Iris pigment epithelial cell (primary cell): Measurements from ENCODE around the gene FOXL1.

Source experiments
- DNase-seq: peaks from one replicate; pipeline ENCODE4 v3.0.0-alpha.2; 2011; ENCODE audit warnings: low read depth

Gene FOXL1

DNA sequence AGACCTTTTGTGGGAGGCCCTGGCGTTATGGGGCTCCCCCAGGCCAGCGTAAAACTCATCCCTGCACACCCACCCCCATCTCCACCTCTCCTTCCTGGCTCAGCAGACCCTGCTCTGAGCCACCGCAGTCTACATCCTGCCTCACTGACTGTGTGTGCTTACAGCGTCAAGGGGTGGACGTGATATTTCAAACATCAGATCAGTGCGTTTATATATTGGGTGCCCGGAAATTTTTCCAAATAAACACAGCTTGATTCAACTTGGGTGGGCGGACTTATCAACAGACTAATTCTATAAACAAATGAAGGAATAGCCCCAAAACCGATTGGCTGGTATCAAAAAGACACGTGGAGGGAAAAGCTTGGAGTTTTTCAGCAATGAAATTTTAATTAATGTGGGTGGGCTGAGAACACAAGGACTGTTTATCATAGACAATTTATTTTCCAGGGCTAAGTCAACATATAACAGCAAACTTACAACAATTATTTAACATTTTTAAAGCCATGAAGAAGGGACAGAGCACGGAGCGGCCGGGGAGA, at the start of gene FOXL1:
FOXL1 (plus strand) TSS at position 489 of the 539 bp plus-strand sequence. CDS start 175 bp downstream, outside the sequence.
- peak; percentile 86 for DNase-seq

DNA sequence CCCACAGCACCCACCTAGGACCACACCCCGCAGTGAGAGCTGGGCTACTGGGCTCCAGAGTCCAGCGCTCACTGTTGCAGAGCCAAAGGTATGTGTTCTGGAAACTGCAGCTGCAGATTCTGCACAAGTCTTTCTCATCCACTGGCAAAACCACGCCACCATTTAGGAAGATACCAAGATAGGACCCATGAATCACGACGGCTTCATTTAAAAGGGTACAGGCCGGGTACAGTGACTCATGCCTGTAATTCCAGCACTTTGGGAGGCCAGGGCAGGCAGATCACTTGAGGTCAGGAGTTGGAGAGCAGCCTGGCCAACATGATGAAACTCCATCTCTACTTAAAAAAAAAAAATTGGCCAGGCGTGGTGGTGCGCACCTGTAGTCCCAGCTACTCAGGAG, 49.2 kb upstream of the FOXL1 start:
- DNase-seq = peak; percentile 22

DNA sequence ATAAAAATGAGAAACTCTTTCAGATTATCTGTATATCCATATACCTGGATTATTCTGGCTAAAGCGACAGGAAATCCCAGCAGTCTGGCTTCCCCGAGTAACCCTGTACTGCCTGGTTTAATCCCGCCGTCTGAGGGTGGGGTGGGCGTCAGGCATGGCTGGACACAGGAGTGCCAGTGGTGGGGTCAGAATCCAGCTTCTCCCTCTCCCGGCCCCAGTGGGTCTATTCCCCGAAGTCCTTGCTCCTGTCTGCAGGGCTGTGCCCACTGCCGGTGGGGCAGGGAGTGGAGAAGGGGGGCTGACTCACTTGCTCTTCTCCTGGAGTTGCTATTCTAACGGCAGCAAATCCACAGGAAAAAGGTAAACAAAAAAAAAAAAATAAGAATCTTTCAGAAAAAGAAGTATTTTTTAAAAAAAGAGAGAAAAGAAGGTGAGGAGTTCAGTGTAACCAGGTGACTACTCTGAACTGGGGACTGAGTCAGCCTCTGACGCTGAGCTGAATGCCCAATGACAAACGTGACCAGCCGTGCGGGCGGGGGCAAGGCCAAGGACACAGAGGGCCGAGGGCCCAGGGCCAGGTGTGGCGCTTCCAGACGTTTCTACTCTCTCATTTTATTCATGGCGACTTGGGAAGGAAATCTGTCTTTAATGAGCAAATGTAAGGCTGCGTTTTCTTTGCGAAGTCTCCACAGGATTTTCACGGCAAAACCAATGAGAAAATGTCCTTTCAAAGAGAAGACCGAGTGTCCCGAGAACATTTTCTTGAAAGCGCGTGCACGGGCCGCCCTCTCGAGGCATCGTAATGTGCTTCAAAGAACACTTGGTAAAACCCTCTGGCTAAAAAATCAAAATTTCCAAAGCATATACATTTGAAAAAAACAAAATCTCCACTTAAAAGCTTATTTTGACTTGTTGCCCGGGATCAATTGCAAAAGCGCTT, 47.8 kb upstream of the FOXL1 start:
- no peak for DNase-seq

DNA sequence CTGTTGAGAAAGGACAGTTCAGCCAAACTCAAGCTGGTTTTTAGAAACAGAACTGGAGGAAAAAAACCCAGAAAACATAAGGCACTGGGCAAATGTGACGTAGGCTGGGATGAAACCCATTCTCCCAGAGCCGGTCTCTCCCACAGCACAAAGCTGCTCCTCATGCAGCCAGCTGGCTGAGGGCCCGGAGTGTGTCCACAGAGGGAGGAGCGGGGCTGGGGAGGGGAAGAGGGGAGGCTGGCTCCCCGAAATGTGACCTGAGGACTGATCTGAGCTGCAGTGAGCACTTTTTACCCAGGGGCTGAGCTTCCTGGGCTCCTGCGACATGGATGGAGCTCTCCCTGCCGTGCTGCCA, 47.2 kb upstream of the FOXL1 start:
- DNase-seq = peak; percentile 51

DNA sequence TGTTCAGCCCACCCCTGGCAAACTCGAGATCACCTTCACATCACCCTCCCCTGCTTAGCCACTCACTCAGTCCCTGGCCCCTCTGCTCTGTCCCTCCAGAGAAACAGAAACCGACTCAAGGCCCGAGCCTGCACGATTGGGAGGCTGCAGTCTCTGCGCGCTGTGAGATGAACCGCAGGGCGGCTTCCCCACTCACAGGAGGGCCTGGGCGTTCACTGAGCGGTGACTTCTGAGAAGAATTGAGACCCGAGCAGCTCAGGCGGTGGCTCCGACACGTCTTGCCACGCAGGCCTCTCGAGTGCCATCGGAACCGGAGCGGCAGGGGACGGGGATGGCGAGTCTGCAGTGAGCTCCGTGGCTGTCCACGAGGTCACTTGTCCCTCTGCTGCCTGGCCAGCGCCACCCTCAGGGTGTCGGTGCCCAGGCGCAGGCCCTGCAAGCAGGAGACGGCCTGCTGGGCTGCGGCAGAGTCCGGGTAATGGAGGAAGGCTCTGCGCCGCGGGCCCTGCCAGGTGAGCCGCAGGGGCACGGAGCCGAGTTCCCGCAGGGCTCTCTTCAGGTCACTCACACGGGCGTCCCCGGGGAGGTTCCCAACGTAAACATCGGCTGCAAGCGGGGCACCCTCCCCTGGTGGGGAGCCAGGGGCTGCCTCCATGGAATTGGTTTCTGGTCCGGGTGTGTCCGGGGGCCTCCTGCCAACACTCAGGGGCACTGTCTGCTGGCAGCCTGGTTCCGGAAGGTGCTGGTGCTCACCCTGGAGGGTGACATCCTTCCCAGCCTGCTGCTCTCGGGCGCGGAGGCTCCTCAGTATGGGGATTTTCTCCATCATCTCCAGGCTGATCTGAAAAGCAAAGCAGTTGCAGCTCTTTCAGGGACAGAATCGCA, 46.5 kb upstream of the FOXL1 start:
- no peak for DNase-seq

DNA sequence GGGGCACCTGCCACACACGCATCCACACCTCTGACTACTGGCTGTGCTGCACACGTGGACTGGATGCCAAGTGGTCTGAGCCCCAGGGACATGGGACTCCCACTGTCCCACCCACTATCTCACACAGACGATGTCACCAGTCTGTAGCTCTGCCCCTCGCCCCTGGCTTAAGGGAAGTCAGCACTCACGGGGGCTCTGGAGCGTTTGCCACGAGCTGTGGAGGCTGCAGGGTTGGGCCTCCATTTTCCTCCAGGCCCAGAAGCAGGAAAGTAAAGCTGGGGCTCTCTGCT, 45.9 kb upstream of the FOXL1 start:
- no peak for DNase-seq

DNA sequence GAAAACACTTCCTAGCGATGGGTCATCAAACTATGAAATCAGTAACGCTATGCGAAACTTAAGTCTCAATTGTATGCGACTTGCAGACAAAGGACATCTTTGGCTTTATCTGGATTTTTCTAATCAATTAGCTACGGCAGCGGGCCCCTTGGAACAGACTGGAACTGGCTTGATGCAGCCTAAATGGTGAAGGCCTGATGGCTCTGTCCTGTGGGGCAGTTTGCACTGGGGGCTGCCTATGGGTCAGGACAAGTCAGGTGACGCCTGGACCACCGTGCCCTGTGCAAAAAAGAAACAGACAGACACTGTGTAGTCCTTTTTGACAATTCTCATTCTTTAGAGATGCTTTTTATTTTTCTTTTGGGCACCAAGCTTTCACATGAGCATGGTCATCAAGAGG, 45.3 kb upstream of the FOXL1 start:
- no peak for DNase-seq

DNA sequence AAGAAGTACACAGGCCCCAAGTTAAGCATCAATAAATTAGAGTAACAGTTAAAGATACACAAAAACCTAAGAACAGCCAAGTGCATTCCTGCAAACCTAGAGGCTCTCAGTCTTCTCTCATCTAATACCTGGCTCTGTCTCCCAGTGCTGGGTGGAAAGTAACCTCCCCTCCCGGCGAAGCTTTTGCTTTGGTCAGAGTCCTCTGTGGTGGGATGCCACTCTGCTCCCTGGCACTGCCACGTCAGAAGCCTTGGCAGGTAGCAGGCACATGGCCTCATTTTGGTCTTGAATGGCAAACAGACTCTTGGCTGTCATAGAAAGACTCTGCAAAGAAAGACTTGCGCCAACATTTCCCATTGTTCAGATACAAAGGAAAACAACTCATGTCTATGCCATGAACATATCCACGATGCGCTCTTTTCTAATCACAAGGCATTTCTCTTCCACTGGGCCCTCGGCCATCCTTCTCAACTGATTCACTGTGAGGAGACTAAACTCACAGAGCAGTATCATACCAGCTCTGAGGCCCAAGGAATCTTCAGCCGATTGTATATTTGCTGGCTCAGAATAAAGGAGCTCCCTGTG, 44.5 kb upstream of the FOXL1 start:
- DNase-seq = no peak

DNA sequence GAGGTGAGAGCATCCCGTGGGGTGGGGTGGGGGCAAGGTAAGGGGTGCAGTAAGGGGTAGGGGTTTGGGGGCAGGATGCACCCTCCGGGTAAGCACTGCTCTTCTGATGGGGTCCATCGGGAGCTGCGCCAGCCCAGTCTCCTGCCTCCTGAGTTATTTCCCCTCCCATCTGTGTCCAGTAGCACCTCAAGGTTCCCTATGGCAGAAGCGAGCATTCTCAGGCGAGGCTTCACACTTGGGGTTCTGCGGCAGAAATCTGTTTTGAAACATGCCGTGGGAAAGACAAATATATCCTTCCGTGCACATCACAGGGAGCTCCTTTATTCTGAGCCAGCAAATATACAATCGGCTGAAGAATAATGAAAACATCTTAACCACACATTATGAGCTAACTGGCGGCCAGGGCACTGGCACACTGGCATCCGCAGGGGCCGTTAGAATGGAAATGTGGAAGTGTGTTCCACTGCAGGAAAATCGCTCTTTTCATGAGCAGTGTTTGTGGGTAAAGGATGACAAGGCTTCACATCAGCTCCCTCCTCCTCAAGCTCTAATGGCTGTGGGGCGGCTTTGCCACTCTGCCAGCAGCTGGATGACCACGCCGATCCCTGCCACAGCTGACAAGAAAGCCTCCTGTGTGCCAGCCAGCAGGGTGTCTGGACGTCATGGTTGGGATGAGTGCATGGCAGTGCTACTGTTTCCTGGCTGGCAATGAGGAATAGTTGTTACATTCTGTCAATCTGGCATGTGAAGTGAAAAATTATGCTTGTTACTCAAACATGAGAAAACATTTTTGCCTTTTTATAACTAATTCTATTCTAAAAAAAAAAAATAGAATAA, 43.4 kb upstream of the FOXL1 start:
- DNase-seq = no peak

DNA sequence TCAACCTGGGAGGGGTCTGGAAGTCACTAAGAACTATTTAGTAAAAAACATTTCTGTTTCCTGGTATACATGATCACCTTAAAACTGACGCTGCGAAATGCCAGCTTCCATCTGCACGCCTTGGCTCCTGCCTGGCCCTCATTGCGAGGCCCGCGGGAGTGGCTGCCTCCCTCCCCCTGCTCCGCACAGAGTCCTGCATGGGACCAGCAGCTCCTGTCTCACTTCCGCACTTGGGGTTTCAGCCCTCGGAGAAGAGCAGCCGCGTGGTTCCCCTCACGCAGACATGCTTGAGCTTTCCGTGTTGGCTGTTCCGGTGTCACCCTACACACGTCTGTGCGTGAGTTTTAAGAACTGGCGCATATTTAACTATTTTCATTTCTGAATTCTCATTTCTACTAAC, 41.7 kb upstream of the FOXL1 start:
- DNase-seq = no peak

DNA sequence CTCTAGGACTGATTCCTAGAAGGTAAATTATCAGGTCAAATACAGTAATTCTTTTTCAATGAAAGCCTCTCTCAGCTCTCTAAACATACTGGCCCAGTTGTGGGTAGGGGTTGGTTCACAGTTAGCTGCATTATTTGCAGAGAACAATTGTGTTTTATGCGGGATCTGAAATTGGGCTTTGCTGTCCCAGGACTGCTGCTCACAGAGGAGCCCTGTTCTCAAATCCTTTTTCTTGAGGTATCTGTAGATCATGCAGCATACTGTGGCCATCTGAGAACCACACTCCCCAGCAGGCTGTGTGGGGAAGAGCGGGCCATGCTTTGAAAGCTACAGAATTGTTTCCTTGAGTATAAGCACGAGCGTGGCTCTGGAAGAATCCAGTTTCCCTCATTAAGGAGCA, 40.9 kb upstream of the FOXL1 start:
- no peak for DNase-seq

DNA sequence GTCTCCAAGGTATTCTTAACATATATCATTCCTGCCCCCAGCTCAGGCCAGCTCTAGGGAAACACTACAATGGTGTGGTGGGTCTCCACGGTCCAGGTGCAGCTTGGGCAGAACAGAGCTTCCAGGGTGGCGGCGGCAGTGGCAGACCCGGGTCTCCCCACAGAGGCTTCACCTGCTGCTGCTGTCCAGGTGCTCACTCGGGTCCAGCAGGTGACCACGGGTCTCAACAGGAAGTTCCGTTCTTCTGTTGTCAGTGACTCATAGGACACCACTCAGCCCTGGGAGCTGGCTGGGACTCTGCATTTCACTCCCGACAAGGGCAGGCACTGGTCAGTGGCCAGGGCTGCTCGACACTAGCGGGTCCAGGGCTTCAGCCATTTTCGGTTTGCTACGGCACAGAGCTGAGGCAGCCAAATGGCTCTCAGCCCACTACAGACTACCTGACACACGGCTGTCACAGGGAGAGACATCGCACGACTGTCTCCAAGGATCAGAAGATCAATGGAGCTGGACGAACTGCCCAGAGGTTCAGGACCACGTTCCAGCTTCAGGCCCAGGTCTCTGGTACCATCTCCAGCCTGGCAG, 40.1 kb upstream of the FOXL1 start:
- DNase-seq = no peak

DNA sequence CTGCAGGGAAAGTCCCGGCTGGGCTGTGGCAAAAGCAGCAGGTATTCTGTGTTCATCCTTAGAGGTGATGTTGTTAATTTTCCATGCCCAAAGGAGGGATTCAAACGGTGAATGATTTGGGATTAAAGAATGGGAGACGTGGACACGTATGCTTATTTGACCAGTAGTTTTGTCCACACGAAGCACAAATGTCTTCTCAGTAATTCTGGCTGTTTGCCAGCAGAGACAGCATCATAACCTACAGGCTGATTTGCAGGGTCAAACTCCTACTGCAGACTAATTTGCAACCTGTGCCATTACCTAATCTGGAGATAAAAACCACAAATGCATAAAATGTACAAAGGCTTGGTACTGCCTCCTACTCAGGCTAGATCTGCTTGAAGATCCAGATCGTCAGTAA, 37.5 kb upstream of the FOXL1 start:
- no peak for DNase-seq

DNA sequence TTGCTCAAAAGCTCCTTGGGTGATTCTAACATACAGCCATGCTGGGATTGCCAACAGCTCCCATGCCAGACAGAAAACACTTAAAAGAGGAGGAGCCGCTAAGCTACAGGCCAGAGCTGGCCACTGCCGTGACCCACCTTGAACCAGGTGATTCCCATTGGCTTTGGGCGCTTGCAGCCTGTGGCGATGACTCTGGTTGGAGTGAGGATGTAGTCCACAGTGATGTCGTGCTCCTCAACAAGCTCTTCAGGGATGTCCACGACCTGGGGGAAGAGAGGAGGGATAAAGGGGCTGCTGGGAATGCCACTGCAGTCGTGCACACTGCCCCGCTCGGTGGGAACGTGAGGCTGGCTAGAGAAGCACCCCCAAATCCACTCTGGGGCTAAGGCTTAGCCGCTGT, 36.8 kb upstream of the FOXL1 start:
- DNase-seq = no peak

DNA sequence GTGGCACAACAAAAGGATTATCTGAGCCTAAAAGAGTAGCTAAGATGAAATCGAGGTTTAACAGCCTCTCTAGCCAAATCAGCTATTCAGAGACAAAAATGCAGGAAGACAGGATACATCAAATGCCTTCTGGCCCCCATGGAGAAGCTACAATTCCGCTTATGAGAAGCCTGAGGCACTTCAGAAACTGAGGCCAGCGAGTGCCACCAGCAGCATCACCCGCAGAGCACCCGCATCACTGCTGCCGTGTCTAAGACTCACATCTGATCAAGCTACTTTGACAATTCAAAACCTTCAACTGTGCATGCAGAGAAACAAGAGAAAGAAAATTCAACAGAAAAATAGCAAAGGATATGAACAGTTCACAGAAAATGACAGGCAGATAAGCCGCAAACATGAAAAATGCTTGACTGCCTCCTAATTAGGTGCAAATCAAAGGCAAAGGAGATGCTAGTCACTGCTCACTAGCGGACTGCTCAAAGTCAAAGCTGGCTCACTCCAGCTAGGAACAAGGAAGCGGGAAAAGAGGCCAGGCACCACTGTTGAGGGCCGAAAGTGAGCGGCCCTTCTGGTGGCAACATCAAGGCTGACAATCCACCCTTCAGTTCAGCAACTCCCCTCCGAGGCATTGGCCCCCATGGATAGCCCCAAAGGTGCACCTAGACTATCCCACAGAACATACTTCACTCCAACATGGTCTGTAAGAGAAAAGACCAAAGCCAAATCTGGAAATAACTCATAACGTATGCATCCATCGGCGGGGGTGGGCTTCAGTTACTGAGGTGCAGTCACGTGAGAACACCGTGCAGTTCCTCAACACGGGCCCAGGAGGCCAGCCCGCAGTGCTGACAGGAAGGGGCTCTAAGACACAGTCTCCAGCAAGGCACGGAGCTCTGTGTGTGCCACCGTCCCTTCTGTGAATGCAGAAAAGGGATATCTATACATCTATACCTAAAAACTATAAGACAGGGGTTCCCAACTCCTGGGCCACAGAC, 35.3 kb upstream of the FOXL1 start:
- no peak for DNase-seq

DNA sequence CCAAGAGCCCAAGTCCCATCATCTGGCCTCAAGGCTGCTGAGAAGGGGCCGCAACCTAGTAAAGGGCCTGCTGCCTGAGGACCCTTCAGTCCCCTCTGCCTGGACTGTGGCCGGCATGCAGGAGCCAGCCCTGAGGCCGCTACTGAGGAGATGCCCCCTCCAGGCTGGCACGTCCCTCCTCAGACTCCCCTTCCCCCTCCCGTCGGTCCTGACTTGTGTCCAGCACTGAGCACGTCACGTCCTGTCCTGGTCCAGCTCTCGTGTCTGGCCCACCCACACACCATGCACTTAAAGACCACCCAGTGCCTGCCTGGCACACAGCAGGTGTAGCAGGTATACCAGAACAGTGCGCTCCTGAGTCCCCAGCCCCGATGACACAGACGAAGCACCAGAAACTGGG, 32.9 kb upstream of the FOXL1 start:
- DNase-seq = no peak

DNA sequence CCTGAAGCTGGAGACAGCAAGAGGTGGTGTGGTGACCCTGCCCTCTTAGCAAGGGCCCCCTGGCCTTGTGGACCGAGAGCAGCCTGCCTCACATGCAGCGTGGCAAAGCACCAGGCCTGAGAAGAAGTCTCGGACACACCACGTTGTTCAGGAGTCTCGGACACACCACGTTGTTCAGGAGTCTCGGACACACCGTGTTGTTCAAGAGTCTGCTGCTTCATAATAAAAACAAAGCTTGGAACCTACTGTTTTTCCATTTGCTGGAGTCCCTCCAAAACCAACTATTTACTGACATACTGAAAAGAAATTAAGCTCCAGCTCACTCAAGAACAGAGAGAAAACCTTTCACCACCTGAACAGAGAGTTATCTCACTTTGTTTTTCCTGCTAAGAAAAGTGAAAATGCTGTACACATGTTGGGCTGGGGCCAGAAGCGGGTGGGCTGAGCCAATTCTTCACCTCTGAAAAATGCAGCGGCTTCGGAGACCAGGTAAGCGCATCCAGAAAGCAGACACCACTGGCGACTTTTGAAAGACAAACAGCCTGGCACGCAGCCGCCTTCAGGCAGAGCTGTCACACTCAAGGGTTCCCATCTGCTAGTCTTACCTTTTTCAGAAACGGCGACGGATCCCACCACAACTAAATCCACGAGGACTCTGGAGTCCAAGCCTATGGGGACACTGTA, 32.3 kb upstream of the FOXL1 start:
- no peak for DNase-seq

DNA sequence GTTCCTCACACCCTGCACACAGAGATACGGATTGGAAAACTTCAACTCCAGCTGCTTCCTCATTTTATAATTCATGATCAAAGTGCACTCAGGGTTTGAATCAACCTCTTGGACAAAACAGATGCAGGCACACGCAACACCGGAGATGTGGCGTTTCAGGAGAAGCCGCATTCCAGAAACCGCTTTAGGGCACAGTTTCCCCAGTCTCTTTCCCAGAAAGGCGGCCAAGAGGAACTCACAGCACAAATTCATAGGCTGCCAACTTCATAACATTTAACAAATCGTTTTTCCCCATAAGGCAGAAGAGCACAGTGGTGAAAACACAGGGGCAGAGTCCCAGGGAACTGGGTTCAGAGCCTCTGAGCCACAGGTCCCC, 31.7 kb upstream of the FOXL1 start:
- no peak for DNase-seq

DNA sequence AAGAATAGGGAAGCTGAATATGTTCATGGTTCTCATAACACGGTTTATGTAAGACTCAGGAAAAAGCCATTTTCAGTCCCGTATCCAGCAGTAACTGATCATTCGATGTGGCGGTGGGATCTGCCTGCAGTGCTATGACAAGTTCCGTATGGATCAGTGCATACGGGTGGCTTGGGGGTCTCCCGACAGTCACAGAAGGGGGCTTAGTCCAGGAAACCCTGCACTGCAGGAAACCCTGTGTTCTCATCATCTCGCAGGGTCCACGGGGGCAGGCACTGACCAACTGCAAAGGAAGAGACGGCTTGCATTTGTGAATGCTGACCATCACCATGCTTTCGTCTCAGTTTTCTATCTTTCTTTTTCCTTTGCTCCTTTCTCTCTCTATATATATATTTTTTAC, 31.1 kb upstream of the FOXL1 start:
- DNase-seq = no peak
